Fibroblast of mammary gland (primary cell): ENCODE data around the gene TC2N.

ENCODE experiments used
- DNase-seq: peaks from one replicate; pipeline ENCODE4 v3.0.0-alpha.2; 2010; ENCODE audit warnings: low read depth
- H3K4me3 ChIP-seq: 2 replicates; pipeline ENCODE4 v1.5.1; 2011; ENCODE audit warnings: low read depth, mild to moderate bottlenecking, low read length, moderate library complexity; ENCODE audit not compliant: control insufficient read depth
- TF ChIP-seq, protein P1 (sequence below): conservative IDR thresholded peaks from 2 replicates; pipeline ENCODE4 v1.5.1; 2011; ENCODE audit warnings: low read depth, low read length, inconsistent platforms; ENCODE audit not compliant: control insufficient read depth, insufficient read depth

TC2N gene

DNA sequence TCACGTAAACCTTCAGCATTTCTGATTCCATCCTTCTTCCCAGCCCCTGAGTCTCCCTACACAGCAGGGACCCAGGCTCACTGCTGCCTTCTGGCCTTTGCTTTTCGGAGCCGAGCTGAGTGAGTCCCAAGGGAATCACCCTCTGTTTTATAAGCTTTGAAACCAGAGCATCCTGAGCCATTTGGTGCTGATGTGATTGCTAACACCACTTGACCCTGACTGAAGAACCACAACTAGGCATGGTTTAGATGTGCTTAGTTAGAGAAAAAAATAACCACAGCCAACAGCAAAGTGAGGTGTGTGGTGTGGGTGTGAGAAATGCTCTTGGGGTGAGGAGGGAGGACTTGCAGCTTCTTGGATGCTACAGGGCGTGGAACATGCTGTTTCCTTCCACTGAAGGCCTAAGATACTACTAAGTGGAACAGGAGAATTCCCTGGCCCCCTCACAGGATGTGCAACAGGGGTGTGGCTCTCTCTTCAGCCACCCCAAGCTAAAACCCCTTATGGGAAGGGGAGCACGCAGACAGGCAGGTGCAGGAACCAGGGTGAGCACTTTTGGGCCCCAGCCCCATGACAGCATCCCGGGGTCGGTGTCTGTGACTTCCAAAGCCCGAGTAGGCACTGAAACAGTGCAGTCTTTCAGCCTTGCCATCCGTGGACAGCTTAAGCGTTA, at the start of gene TC2N:
Gene TC2N (minus strand): TSS at position 221 of the 673 bp plus-strand sequence. CDS start 53,767 bp downstream, outside the sequence.
- H3K4me3 ChIP-seq: no peak within 1 kb of the TSS
- TF ChIP-seq, protein P1, sequence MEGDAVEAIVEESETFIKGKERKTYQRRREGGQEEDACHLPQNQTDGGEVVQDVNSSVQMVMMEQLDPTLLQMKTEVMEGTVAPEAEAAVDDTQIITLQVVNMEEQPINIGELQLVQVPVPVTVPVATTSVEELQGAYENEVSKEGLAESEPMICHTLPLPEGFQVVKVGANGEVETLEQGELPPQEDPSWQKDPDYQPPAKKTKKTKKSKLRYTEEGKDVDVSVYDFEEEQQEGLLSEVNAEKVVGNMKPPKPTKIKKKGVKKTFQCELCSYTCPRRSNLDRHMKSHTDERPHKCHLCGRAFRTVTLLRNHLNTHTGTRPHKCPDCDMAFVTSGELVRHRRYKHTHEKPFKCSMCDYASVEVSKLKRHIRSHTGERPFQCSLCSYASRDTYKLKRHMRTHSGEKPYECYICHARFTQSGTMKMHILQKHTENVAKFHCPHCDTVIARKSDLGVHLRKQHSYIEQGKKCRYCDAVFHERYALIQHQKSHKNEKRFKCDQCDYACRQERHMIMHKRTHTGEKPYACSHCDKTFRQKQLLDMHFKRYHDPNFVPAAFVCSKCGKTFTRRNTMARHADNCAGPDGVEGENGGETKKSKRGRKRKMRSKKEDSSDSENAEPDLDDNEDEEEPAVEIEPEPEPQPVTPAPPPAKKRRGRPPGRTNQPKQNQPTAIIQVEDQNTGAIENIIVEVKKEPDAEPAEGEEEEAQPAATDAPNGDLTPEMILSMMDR: no peak
- DNase-seq: no peak

DNA sequence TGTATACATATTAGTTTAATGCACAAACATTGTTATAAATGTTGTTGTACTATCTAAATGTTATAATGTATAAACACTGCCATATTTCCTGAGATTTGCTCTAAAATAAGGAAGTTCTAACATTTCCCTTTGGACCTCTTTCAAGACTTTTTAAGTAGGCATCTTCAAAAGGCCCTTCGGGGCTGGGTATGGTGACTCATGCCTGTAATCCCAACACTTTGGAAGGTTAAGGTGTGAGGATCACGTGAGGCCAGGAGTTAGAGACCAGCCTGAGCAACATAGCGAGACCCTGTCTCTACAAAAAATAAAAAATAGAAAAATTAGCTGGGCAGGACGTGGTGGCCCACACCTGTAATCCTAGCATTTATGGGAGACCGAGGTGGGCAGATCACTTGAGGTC, 44.7 kb upstream of the TC2N start:
- DNase-seq: no peak
- no peak overlapping the region for H3K4me3 ChIP-seq
- TF ChIP-seq, protein P1: no peak

DNA sequence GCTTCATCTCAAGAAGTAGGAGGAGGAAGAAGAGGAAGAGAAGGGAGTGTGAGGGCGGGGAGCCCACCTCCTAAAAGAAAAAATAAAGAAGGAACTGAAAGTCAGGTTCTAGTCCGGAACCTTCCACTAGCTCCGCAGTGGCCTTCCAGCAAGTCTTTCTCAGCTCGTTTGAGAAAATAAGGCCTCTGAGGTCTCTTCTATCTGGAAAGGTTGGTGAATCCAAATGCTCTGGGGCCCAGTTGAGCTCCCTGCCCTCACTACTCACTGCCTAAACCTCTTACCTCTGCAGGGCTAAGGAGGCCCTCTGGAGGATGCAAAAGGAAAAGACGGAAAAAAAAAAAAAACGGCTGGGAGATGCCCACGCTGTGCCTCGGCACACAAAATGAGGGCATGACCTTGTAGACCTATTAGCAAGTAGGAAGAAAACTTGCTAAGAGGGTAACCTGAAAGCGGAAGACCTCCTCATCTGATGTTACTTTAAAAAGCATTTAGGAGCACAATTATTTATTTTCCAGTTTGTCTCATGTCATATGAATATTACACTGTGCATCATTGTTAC, 44.2 kb upstream of the TC2N start:
- no peak overlapping the region for H3K4me3 ChIP-seq
- peak; percentile 52 for DNase-seq
- TF ChIP-seq, protein P1: peak; percentile 47

DNA sequence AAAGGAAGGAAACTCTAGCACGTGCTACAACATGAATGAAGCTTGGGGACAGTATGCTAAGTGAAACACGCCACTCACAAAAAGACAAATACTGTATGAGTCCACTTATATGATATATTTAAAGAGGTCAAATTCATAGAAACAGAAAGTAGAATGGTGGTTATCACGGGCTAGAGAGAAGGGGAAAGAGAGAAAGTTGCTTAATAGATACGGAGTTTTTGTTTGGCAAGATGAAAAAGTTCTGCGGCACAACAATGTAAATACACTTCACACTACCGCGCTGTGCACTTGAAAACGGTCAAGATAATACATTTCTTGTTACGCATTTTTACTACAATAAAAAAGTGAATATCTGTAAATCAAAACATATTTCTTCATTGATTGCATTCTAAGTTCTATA, 42.9 kb upstream of the TC2N start:
- H3K4me3 ChIP-seq: no peak overlapping the region
- no peak for DNase-seq
- TF ChIP-seq, protein P1: no peak

DNA sequence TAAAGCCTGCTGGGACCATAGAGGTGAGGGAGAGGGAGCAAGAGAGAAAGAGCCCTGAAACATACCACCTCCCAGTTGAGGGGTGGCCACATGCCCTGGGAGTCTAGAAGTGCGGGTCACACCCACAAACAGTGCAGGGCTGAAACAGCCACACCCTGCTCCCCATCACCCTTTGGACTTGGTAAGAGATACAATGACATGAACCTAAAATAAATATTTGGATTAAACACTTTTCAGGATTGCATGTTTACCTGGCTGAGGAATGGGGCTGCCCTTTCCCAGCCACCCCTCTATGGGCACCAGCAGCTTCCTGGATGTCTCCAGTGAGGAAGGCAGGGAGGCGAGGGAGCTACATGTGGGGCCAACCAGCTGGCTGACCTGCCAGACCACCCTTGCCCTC, 39.0 kb upstream of the TC2N start:
- TF ChIP-seq, protein P1: no peak
- no peak overlapping the region for H3K4me3 ChIP-seq
- no peak for DNase-seq

DNA sequence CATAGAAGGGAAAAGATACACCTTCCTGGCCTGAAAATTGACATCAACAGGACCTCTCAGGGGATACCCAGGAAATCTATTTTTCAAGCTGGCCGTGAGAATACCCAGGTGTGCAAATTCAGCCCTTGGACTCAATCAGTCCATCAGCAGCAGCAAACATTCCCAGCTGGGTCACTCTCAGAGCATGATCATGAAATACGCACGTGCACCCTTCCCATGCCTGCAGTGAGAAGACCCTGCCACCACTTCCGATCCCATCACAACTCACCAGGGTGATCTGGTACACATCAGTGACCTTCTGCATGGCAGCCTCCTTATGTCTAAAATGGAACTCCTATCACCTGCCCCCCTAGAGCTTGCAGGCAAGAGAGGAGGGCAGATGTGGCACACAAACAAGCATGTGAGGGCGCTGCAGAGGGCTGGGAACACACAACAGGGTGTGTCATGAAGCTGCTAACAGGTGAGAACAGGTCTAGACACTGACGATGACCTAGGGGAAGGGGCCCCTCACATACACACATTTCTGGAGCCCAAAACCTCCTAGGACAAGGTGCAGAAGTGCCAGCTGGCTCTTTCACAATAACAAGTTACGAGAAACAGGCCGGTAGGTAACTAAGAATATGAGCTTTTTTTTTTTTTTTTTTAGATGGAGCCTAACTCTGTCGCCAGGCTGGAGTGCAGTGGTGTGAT, 37.8 kb upstream of the TC2N start:
- TF ChIP-seq, protein P1: no peak
- no peak for DNase-seq
- no peak overlapping the region for H3K4me3 ChIP-seq
